Mesothelial cell of epicardium (in vitro differentiated cells): Measurements from ENCODE around the gene RRAGD. TPM values are rescaled to one million over a fixed set of nuclear protein-coding genes. Genes with fewer than 3 reads are reported as not detected.

Experiments used
- DNase-seq, 2 experiments: peaks; one replicate each; pipeline ENCODE4 v3.0.0; 2021; ENCODE audit warnings: low spot score in 2 of 2; ENCODE audit not compliant: unreplicated experiment in 2 of 2
- H3K27ac Mint-ChIP-seq: 2 replicates; pipeline ENCODE4 v1.8.0; 2021; ENCODE audit warnings: mixed read lengths
- H3K27me3 Mint-ChIP-seq: 2 replicates; pipeline ENCODE4 v1.8.0; 2021; ENCODE audit warnings: low read depth, mixed read lengths
- H3K36me3 Mint-ChIP-seq: 2 replicates; pipeline ENCODE4 v1.8.0; 2021; ENCODE audit warnings: mixed read lengths
- H3K4me1 Mint-ChIP-seq: 2 replicates; pipeline ENCODE4 v1.8.0; 2021; ENCODE audit warnings: mixed read lengths
- H3K4me3 Mint-ChIP-seq: 2 replicates; pipeline ENCODE4 v1.8.0; 2021; ENCODE audit warnings: mild to moderate bottlenecking, moderate library complexity, mixed read lengths
- H3K9me3 Mint-ChIP-seq: 2 replicates; pipeline ENCODE4 v1.8.0; 2021; ENCODE audit warnings: mixed read lengths
- CTCF ChIP-seq: fragments of 200-600 bp; sonication (generic); IDR thresholded peaks from one replicate; pipeline ENCODE4 v1.5.0; 2021; ENCODE audit warnings: antibody characterized with exemption; ENCODE audit not compliant: unreplicated experiment
- total RNA-seq: library from RNA; stranded (reverse); gene quantifications from 3 replicates; pipeline ENCODE4 v1.2.1, GENCODE V29; 2021

RRAGD gene
- total RNA-seq, 1 donor from 2014 or later, result 6.9 TPM

- no peak for TF ChIP-seq CTCF
- no peaks in the 10 kb centered on the region for H3K4me1 Mint-ChIP-seq
- H3K9me3 Mint-ChIP-seq, result peaks cover 20% of the 10 kb centered on the region
- DNase-seq, result no peak
- no peak overlapping the region for H3K4me3 Mint-ChIP-seq
- no peaks in the 10 kb centered on the region for H3K36me3 Mint-ChIP-seq
- H3K27me3 Mint-ChIP-seq, result no peaks in the 10 kb centered on the region
- no peak overlapping the region for H3K27ac Mint-ChIP-seq
Measured at GRCh38 chr6:89393659-89394058, 18.4 kb downstream of the RRAGD start.

DNA sequence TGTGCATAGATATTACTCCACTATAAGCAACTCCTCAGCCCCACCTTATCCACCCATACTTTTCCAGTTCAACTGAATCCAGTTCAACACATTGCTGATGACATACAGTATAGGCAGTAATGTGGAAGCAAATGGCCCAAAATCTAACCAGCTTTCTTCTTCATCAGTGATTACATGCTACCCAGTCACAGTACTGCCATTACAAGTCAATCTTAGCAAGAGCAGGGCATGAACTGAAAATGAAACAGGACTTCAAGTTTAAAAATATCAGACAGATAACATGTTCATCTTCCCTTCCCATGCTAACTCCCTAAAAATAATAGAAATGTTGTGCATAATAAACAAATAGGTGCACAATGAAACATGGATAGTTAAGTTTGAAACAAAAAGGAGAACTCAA lies 19.2 kb downstream of the RRAGD start:
- Mint-ChIP-seq H3K27ac (no peak overlapping the region), H3K4me3 (no peak overlapping the region), H3K4me1 (no peaks in the 10 kb centered on the region), H3K36me3 (no peaks in the 10 kb centered on the region), H3K27me3 (no peaks in the 10 kb centered on the region), H3K9me3 (peaks cover 20% of the 10 kb centered on the region)
- TF ChIP-seq CTCF, result no peak
- DNase-seq, result no peak

GRCh38 chr6:89388846-89389245 lies 23.2 kb downstream of the RRAGD start:
- no peaks in the 10 kb centered on the region for H3K36me3 Mint-ChIP-seq
- no peak overlapping the region for H3K4me3 Mint-ChIP-seq
- TF ChIP-seq CTCF, result no peak
- no peaks in the 10 kb centered on the region for H3K4me1 Mint-ChIP-seq
- no peak for DNase-seq
- H3K27me3 Mint-ChIP-seq, result no peaks in the 10 kb centered on the region
- no peak overlapping the region for H3K27ac Mint-ChIP-seq
- peaks cover 9% of the 10 kb centered on the region for H3K9me3 Mint-ChIP-seq

DNA sequence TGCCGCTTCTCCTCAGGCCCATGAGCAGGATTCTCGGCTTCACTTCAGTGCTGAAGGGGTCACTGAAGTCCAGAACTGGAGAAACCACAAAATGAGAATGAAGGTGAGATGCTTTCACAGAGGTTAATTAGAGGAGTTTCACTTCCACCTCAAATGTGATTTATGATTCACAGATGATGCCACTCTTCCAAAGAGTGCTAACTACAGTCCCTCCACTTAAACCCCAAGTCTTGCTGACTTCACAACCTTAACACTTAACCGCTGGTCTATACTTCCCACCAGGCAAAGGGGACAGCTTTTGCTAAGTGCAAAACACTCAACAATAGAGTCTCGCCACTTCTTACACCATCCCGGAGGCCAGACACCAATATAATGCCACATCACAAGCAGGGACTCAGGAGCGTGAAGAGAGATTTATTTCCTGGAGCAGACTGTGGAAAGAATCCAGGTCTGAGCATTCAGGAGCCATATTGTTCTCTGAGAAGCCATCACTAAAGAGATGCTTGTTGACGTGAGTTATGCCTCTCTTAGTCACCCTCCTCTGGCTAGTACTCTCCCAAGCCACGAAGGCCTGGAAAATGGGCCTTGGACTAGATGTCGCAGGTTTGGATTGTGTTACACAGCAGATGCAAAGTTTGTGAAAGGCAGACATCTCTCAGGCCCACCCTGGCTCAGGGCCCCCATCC lies 24.4 kb downstream of the RRAGD start:
- Mint-ChIP-seq H3K27ac (no peak overlapping the region), H3K9me3 (no peaks in the 10 kb centered on the region), H3K4me1 (no peaks in the 10 kb centered on the region), H3K36me3 (no peaks in the 10 kb centered on the region), H3K27me3 (no peaks in the 10 kb centered on the region), H3K4me3 (no peak overlapping the region)
- no peak for DNase-seq
- no peak for TF ChIP-seq CTCF

DNA sequence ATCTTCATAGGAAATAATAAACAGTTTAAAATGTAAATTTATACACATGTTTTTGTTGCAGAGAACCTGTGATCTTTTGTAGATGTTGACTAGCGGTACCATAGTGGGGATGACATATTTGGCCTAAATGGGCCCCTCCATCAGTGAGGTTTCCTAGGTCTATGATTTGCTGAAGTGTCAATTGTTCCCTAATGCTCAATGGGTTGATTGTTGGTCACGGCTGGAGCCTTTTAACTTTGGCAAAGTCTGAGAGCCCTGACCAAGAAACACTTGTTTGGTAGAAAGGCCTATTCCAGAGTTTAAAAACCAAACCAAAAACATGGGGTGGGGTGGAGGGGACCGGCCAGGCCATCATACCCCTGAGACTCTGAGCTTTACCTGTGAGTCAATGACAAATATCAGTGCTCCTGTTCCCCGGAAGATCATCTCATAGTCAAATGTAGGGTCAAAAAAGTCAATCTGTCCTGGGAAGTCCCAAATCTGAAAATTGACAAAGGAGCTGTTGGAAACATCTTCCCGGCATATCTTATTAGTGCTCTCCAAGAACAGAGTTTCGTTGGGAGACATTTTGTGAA lies 25.1 kb downstream of the RRAGD start:
- Mint-ChIP-seq H3K9me3 (no peaks in the 10 kb centered on the region), H3K27me3 (no peaks in the 10 kb centered on the region), H3K27ac (no peak overlapping the region), H3K4me3 (no peak overlapping the region), H3K4me1 (no peaks in the 10 kb centered on the region), H3K36me3 (no peaks in the 10 kb centered on the region)
- TF ChIP-seq CTCF, result no peak
- no peak for DNase-seq
